HG03060 (cell line): Measurements from ENCODE around the gene EXOC8.

Experiments used
- ATAC-seq: cut with Tn5 transposase; IDR thresholded peaks from one replicate; pipeline ENCODE4 v1.9.1; 2021; ENCODE audit warnings: low read depth, moderate number of reproducible peaks; ENCODE audit not compliant: unreplicated experiment

The EXOC8 gene

GRCh38 chr1:231337472-231338269, at the start of gene EXOC8:
Gene EXOC8 (minus strand): TSS chr1:231337852. CDS start chr1:231337745, 107 bp downstream.
- peak; percentile 67 for ATAC-seq

GRCh38 chr1:231386466-231386865, 48.8 kb upstream of the EXOC8 start:
- ATAC-seq: no peak

- ATAC-seq: no peak
Measured at GRCh38 chr1:231385416-231385748, 47.7 kb upstream of the EXOC8 start.

- no peak for ATAC-seq
Measured at GRCh38 chr1:231384696-231385415, 47.2 kb upstream of the EXOC8 start.

- no peak for ATAC-seq
Measured at GRCh38 chr1:231383159-231383860, 45.7 kb upstream of the EXOC8 start.

- no peak for ATAC-seq
Measured at GRCh38 chr1:231382426-231382825, 44.8 kb upstream of the EXOC8 start.

GRCh38 chr1:231381729-231382128, 44.1 kb upstream of the EXOC8 start:
- no peak for ATAC-seq

GRCh38 chr1:231376875-231377549, 39.4 kb upstream of the EXOC8 start:
- no peak for ATAC-seq

GRCh38 chr1:231376101-231376500, 38.4 kb upstream of the EXOC8 start:
- no peak for ATAC-seq

- no peak for ATAC-seq
Measured at GRCh38 chr1:231374394-231374793, 36.7 kb upstream of the EXOC8 start.

GRCh38 chr1:231372501-231372900, 34.8 kb upstream of the EXOC8 start:
- ATAC-seq: no peak

- ATAC-seq: no peak
Measured at GRCh38 chr1:231369282-231369681, 31.6 kb upstream of the EXOC8 start.

- no peak for ATAC-seq
Measured at GRCh38 chr1:231364192-231364591, 26.5 kb upstream of the EXOC8 start.

- ATAC-seq: no peak
Measured at GRCh38 chr1:231363624-231364023, 26.0 kb upstream of the EXOC8 start.

- no peak for ATAC-seq
Measured at GRCh38 chr1:231362325-231362724, 24.7 kb upstream of the EXOC8 start.

- ATAC-seq: no peak
Measured at GRCh38 chr1:231359113-231359512, 21.5 kb upstream of the EXOC8 start.

- ATAC-seq: peak; percentile 48
Measured at GRCh38 chr1:231357831-231358354, 20.2 kb upstream of the EXOC8 start.

- ATAC-seq: no peak
Measured at GRCh38 chr1:231357187-231357772, 19.6 kb upstream of the EXOC8 start.

- ATAC-seq: no peak
Measured at GRCh38 chr1:231355171-231355570, 17.5 kb upstream of the EXOC8 start.

GRCh38 chr1:231354330-231355020, 16.8 kb upstream of the EXOC8 start:
- ATAC-seq: no peak
